GM10847 (cell line): ENCODE data around the gene GABRR1.

Experiments used
- POLR2A ChIP-seq: IDR thresholded peaks from 2 replicates; pipeline ENCODE4 v1.6.1; 2011; ENCODE audit not compliant: insufficient read length; ENCODE audit errors: extremely low read depth

GABRR1 gene

GRCh38 chr6:89217299-89217910 is at the start of gene GABRR1:
Gene GABRR1 (minus strand): TSS chr6:89217358. CDS start chr6:89217322, 36 bp downstream.
- TF ChIP-seq POLR2A, result no peak

- TF ChIP-seq POLR2A, result no peak
Measured at GRCh38 chr6:89264296-89264695, 47.1 kb upstream of the GABRR1 start.

DNA sequence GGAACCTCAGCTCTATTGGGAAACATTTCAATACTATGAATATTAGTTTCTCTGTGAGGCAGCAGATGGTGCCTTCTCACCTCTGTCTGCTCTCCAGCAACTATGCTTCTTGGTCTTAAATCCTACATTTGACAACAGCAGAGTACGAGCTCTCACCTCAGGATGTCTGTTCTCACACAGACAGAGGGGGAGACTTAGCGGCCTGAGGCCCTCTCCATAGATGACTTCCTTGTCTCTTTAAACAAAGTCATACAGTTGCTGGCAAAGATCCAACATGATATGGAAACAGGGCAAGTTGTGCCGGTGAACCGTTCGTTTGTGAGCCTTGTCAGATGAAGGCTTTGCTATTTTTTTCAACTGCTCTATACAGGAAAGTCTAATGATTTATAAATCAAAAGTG is 43.7 kb upstream of the GABRR1 start:
- no peak for TF ChIP-seq POLR2A

GRCh38 chr6:89260310-89260709 is 43.2 kb upstream of the GABRR1 start:
- TF ChIP-seq POLR2A, result no peak

GRCh38 chr6:89258912-89259311 is 41.8 kb upstream of the GABRR1 start:
- TF ChIP-seq POLR2A, result no peak

DNA sequence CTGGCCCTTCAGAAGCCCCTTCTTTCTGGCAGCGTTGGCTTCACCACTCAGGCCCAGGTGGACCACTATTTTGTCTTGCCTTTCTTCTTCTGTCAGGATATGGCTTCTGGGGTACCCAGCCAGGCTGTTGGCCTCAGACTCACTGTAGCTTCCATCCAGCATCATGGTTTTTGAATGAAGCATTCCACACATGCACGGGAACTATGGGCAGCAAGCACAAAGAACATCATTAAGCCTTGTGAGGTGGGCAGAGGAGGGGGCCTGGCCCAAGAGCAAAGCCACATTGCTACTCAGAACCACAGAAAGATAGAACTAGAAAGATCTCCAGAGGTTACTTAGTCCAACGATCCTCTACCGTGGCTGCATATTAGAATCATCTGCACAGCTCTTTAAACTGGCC is 40.6 kb upstream of the GABRR1 start:
- TF ChIP-seq POLR2A, result no peak

DNA sequence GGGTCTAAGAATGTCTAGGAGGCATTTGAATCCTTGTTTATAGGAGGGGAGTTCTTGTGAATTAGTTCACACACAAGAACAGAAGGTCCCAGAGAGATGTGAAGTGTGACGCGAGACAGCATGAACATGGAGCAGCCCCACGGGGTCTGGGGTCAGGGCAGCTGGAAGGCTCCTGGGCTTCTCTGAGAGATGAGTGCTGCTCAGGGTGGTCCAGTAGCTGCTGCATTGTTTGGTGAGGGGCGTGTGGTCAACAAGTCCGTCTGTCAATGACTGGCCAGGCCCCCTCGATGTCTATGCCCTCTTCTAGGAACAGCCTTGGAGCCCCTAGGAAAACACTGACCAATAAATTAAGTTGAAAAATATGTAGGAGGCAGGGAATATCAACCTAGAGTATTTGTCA is 40.2 kb upstream of the GABRR1 start:
- TF ChIP-seq POLR2A, result no peak

- no peak for TF ChIP-seq POLR2A
Measured at GRCh38 chr6:89255417-89255816, 38.3 kb upstream of the GABRR1 start.

DNA sequence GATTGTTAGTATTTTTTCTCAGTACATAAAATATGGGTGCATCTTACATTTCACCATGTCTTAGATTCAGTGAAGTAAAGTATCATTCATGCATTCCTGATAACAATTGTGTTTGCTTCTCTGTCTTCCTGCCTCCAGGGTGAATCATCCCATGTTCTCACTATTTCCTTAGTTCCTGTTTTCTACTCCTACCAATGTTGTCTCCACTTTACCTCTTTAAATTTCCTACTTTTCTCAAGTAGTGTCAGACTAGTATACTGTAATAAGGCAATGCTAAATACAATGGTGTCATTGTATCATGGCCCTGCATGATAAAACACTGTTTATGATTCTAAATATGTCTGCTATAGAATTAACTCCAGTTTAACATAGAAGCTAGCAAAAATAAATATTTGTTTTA is 37.4 kb upstream of the GABRR1 start:
- TF ChIP-seq POLR2A, result no peak

- no peak for TF ChIP-seq POLR2A
Measured at GRCh38 chr6:89252907-89253306, 35.7 kb upstream of the GABRR1 start.

DNA sequence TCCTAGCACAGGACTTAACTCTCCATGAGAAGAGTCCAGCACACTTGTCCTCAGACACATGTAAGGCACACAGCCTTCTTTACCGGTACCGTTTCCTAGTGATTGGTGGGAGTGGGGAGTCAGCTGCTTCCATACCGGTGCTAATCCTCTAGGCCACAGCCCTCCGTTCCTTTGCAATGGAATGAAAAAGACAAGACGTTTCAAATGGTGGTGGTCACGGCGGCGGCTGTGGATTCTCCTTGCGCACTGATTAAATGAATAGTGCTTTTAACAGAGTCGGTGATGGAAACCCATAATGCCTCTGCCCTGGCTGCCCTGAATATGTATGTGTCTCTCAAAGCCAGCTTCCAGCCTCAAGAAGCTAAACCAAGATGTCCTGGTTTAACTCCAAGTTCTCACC is 34.8 kb upstream of the GABRR1 start:
- no peak for TF ChIP-seq POLR2A

- TF ChIP-seq POLR2A, result no peak
Measured at GRCh38 chr6:89251170-89251569, 34.0 kb upstream of the GABRR1 start.

GRCh38 chr6:89250239-89250638 is 33.1 kb upstream of the GABRR1 start:
- TF ChIP-seq POLR2A, result no peak

GRCh38 chr6:89244241-89244985 is 27.3 kb upstream of the GABRR1 start:
- TF ChIP-seq POLR2A, result no peak

GRCh38 chr6:89243331-89243629 is 26.1 kb upstream of the GABRR1 start:
- TF ChIP-seq POLR2A, result no peak

- TF ChIP-seq POLR2A, result no peak
Measured at GRCh38 chr6:89242574-89243330, 25.6 kb upstream of the GABRR1 start.

DNA sequence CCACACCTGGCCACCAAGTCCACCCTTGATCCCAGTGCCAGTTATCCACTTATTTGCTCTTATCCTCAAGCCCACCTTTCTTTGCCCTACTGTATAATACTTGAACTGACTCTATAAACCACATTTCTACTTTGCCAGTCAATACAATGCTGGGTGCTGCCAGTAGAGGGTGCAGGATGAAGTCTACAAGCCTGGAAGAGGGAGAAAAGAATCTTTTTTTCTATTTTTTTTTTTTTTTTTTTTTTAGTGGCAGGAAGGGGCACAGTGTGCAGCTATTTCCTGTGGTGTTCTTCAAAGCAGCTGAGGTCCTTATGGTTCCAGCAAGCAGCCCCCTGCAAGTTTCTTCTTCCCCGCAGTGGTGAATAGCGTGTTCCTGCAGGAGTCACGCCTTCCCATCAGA is 22.2 kb upstream of the GABRR1 start:
- no peak for TF ChIP-seq POLR2A

DNA sequence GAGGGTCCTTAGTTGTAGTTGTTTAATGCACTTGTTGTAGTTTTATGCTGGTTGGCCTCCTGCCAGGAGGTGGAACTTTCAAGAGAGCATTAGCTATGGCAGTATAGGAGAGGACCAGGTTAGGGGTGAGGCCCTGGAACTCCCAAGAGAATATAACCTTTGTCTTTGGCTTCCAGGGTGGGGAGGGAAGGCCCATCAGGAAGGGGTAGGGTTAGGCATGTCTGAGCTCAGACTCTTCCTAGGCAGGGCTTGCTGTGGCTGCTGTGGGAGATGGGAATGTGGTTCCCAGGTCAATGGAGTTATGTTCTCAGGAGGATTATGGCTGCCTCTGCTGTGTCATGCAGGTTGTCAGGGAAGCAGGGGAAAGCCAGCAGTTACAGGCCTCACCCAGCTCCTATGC is 20.0 kb upstream of the GABRR1 start:
- TF ChIP-seq POLR2A, result no peak
